Measurements from ENCODE around the gene CACNA1S. TPM values are rescaled to one million over a fixed set of nuclear protein-coding genes. Genes with fewer than 3 reads are reported as not detected.

Gene CACNA1S
- total RNA-seq, 1 experiment from 2014 or later, result not detected

- intact Hi-C loops (cut with micrococcal nuclease; ENCODE audit: unreplicated experiment), result no loop called here
- H3K27me3 ChIP-seq (replicated peaks; ENCODE audit: insufficient read depth, low read depth, low read length, poor library complexity), result no peaks in the 10 kb centered on the region
- BruUV-seq (replicated peaks), result no TSS peak
- ChIA-PET CTCF (no interaction called here), POLR2A (ENCODE audit: low non-redundant PET) (no interaction called here)
- no peaks in the 10 kb centered on the region for H3K9me3 ChIP-seq (ENCODE audit: low read depth, low read length, poor library complexity, severe bottlenecking)
- no peak overlapping the region for H3K4me3 ChIP-seq (ENCODE audit: low read depth, low read length, poor library complexity, severe bottlenecking)
- no peak overlapping the region for H3K27ac ChIP-seq (ENCODE audit: low read depth, low read length, poor library complexity, severe bottlenecking)
- no peaks in the 10 kb centered on the region for H3K4me1 ChIP-seq (ENCODE audit: insufficient read depth, low read length, poor library complexity, severe bottlenecking)
- no peak for TF ChIP-seq EZH2 (IDR thresholded peaks at IDR 0.05; ENCODE audit: borderline replicate concordance, low read depth, low read length, poor library complexity, severe bottlenecking)
- no peak for DNase-seq (ENCODE audit: low spot score)
- H3K36me3 ChIP-seq (ENCODE audit: insufficient read depth, low read length, poor library complexity, severe bottlenecking), result no peaks in the 10 kb centered on the region
These were observed 18.7 kb downstream of the CACNA1S start for GRCh38 chr1:201093561-201093960.

GRCh38 chr1:201092738-201093137 lies 19.5 kb downstream of the CACNA1S start:
- BruUV-seq (replicated peaks), result no TSS peak
- intact Hi-C loops (cut with micrococcal nuclease; ENCODE audit: unreplicated experiment), result no loop called here
- no peaks in the 10 kb centered on the region for H3K36me3 ChIP-seq (ENCODE audit: insufficient read depth, low read length, poor library complexity, severe bottlenecking)
- no peak for DNase-seq (ENCODE audit: low spot score)
- H3K4me1 ChIP-seq (ENCODE audit: insufficient read depth, low read length, poor library complexity, severe bottlenecking), result no peaks in the 10 kb centered on the region
- H3K9me3 ChIP-seq (ENCODE audit: low read depth, low read length, poor library complexity, severe bottlenecking), result no peaks in the 10 kb centered on the region
- ChIA-PET POLR2A (ENCODE audit: low non-redundant PET) (no interaction called here), CTCF (no interaction called here)
- no peak overlapping the region for H3K27ac ChIP-seq (ENCODE audit: low read depth, low read length, poor library complexity, severe bottlenecking)
- TF ChIP-seq EZH2 (IDR thresholded peaks at IDR 0.05; ENCODE audit: borderline replicate concordance, low read depth, low read length, poor library complexity, severe bottlenecking) (no peak), CTCF (conservative IDR thresholded peaks at IDR 0.05; ENCODE audit: low read depth, low read length) (no peak)
- no peak overlapping the region for H3K4me3 ChIP-seq (ENCODE audit: low read depth, low read length, poor library complexity, severe bottlenecking)
- no peaks in the 10 kb centered on the region for H3K27me3 ChIP-seq (replicated peaks; ENCODE audit: insufficient read depth, low read depth, low read length, poor library complexity)

- intact Hi-C loops (cut with micrococcal nuclease; ENCODE audit: unreplicated experiment), result no loop called here
- H3K4me1 ChIP-seq (ENCODE audit: insufficient read depth, low read length, poor library complexity, severe bottlenecking), result no peaks in the 10 kb centered on the region
- TF ChIP-seq CTCF (conservative IDR thresholded peaks at IDR 0.05; ENCODE audit: low read depth, low read length), result no peak
- H3K4me3 ChIP-seq (ENCODE audit: low read depth, low read length, poor library complexity, severe bottlenecking), result no peak overlapping the region
- POLR2A ChIA-PET (ENCODE audit: low non-redundant PET), result no interaction called here
- no peak overlapping the region for H3K27ac ChIP-seq (ENCODE audit: low read depth, low read length, poor library complexity, severe bottlenecking)
- H3K27me3 ChIP-seq (replicated peaks; ENCODE audit: insufficient read depth, low read depth, low read length, poor library complexity), result no peaks in the 10 kb centered on the region
- no TSS peak for BruUV-seq (replicated peaks)
- CTCF ChIA-PET, result no interaction called here
- DNase-seq (ENCODE audit: low spot score), result no peak
- no peaks in the 10 kb centered on the region for H3K9me3 ChIP-seq (ENCODE audit: low read depth, low read length, poor library complexity, severe bottlenecking)
- H3K36me3 ChIP-seq (ENCODE audit: insufficient read depth, low read length, poor library complexity, severe bottlenecking), result no peaks in the 10 kb centered on the region
These were observed 21.0 kb downstream of the CACNA1S start for GRCh38 chr1:201091256-201091655.

- no peak overlapping the region for H3K4me3 ChIP-seq (ENCODE audit: low read depth, low read length, poor library complexity, severe bottlenecking)
- H3K9me3 ChIP-seq (ENCODE audit: low read depth, low read length, poor library complexity, severe bottlenecking), result no peaks in the 10 kb centered on the region
- DNase-seq (ENCODE audit: low spot score), result no peak
- BruUV-seq (replicated peaks), result no TSS peak
- H3K4me1 ChIP-seq (ENCODE audit: insufficient read depth, low read length, poor library complexity, severe bottlenecking), result no peaks in the 10 kb centered on the region
- intact Hi-C loops (cut with micrococcal nuclease; ENCODE audit: unreplicated experiment), result no loop called here
- H3K27me3 ChIP-seq (replicated peaks; ENCODE audit: insufficient read depth, low read depth, low read length, poor library complexity), result no peaks in the 10 kb centered on the region
- ChIA-PET CTCF (no interaction called here), POLR2A (ENCODE audit: low non-redundant PET) (no interaction called here)
- TF ChIP-seq EZH2 (IDR thresholded peaks at IDR 0.05; ENCODE audit: borderline replicate concordance, low read depth, low read length, poor library complexity, severe bottlenecking), result no peak
- no peak for TF ChIP-seq CTCF (conservative IDR thresholded peaks at IDR 0.05; ENCODE audit: low read depth, low read length)
- no peak overlapping the region for H3K27ac ChIP-seq (ENCODE audit: low read depth, low read length, poor library complexity, severe bottlenecking)
- no peaks in the 10 kb centered on the region for H3K36me3 ChIP-seq (ENCODE audit: insufficient read depth, low read length, poor library complexity, severe bottlenecking)
These were observed 21.7 kb downstream of the CACNA1S start for GRCh38 chr1:201090541-201090940.

Data from A673 (cell line).